VCaP (cell line): Measurements from ENCODE around the gene OR12D1.
"Not testable (repeated sequence)": the region's sequence is repeated elsewhere in the genome, so short reads cannot be mapped to it uniquely, and the experiment has no call there.

ENCODE experiments used
- H3K27ac ChIP-seq: fragments of 450-650 bp; 2 replicates; pipeline ENCODE4 v1.5.1; 2017
- TF ChIP-seq, protein P1 (sequence below): fragments of 450-650 bp; conservative IDR thresholded peaks from 2 replicates; pipeline ENCODE4 v1.5.1; 2017; ENCODE audit warnings: mild to moderate bottlenecking, moderate library complexity

Gene OR12D1

GRCh38 chr6:29442719-29443118, 28.0 kb downstream of the OR12D1 start:
- TF ChIP-seq, protein P1, sequence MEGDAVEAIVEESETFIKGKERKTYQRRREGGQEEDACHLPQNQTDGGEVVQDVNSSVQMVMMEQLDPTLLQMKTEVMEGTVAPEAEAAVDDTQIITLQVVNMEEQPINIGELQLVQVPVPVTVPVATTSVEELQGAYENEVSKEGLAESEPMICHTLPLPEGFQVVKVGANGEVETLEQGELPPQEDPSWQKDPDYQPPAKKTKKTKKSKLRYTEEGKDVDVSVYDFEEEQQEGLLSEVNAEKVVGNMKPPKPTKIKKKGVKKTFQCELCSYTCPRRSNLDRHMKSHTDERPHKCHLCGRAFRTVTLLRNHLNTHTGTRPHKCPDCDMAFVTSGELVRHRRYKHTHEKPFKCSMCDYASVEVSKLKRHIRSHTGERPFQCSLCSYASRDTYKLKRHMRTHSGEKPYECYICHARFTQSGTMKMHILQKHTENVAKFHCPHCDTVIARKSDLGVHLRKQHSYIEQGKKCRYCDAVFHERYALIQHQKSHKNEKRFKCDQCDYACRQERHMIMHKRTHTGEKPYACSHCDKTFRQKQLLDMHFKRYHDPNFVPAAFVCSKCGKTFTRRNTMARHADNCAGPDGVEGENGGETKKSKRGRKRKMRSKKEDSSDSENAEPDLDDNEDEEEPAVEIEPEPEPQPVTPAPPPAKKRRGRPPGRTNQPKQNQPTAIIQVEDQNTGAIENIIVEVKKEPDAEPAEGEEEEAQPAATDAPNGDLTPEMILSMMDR = no peak
- no peak overlapping the region for H3K27ac ChIP-seq

DNA sequence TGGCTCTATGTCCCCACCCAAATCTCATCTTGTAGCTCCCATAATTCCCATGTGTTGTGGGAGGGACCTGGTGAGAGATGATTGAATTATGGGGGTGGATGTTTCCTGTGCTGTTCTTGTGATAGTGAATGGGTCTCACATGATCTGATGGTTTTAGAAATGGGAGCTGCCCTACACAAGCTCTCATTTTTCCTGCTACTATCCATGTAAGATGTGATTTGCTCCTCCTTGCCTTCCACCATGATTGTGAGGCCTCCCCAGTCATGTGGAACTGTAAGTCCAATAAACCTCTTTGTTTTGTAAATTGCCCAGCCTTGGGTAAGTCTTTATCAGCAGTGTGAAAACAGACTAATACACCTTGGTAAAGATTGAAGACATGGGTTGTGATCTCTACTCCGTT, 29.3 kb downstream of the OR12D1 start:
- H3K27ac ChIP-seq = not testable (repeated sequence)

- H3K27ac ChIP-seq = no peak overlapping the region
- TF ChIP-seq, protein P1 = no peak
These were observed 32.9 kb downstream of the OR12D1 start for GRCh38 chr6:29447670-29448069.

DNA sequence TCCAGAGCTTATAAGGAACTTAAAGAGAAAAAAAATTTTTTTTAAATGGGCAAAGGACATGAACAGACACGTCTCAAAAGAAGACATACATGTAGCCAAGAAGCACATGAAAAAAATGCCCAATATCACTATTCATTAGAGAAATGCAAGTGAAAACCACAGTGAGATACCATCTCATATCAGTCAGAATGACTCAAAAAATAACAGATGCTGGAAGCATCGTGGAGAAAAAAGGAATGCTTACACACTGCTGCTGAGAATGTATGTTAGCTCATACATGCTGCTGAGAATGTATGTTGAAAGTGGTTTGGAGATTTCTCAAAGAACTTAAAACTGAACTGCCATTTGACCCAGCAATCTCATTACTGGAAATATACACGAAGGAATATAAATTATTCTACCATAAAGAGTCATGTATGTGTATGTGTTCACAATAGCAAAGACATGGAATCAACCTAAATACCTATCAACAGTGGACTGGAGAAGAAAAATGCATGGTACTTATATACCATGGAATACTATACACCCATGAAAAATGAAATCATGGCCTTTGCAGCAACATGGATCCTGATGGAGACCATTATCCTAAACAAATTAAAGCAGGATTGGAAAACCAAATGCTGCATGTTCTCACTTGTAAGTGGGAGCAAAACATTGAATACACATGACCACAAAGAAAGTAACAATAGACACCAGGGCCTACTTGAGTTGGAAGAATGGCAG, 36.9 kb downstream of the OR12D1 start:
- TF ChIP-seq, protein P1 = no peak
- no peak overlapping the region for H3K27ac ChIP-seq

GRCh38 chr6:29456971-29457370, 42.2 kb downstream of the OR12D1 start, which contains the start of the genes OR11A1 and OR2H1:
Gene OR11A1, minus strand, starts transcription at chr6:29457071. Its CDS starts 29,430 bp downstream, at chr6:29427641.
Gene OR2H1, plus strand, starts transcription at chr6:29457155. Its CDS starts 4,615 bp downstream, at chr6:29461770.
- no peak within 1 kb of the TSS for H3K27ac ChIP-seq
- TF ChIP-seq, protein P1 = no peak

- H3K27ac ChIP-seq = no peak overlapping the region
- TF ChIP-seq, protein P1 = no peak
These were observed 46.5 kb downstream of the OR12D1 start for GRCh38 chr6:29461021-29461814.

GRCh38 chr6:29462022-29462421, 47.3 kb downstream of the OR12D1 start:
- no peak overlapping the region for H3K27ac ChIP-seq
- TF ChIP-seq, protein P1 = no peak
